Measurements from ENCODE around the gene TLN1.

DNA sequence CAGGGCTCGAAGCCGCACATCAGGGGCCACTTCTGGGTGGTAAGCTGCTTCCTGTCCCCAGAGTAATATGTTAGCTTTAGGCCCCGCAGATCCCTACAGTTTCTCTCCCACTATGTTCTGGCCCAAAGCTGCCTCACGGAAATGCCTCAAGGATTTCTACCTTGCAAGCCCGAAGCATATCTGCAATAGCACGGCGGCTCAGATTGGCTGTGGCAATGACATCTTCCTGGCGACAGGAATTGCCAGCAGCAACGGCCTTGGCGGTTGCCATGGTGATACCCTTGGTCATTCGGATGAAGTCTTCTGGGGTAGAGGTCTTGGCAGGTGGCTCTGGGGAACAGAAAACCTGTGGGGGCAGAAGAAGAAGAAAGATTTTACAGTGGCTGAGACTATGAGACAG, 32.0 kb downstream of the TLN1 start:
- TF ChIP-seq, protein P1, sequence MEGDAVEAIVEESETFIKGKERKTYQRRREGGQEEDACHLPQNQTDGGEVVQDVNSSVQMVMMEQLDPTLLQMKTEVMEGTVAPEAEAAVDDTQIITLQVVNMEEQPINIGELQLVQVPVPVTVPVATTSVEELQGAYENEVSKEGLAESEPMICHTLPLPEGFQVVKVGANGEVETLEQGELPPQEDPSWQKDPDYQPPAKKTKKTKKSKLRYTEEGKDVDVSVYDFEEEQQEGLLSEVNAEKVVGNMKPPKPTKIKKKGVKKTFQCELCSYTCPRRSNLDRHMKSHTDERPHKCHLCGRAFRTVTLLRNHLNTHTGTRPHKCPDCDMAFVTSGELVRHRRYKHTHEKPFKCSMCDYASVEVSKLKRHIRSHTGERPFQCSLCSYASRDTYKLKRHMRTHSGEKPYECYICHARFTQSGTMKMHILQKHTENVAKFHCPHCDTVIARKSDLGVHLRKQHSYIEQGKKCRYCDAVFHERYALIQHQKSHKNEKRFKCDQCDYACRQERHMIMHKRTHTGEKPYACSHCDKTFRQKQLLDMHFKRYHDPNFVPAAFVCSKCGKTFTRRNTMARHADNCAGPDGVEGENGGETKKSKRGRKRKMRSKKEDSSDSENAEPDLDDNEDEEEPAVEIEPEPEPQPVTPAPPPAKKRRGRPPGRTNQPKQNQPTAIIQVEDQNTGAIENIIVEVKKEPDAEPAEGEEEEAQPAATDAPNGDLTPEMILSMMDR (IDR thresholded peaks at IDR 0.05; ENCODE audit: low read length): no peak
- TF ChIP-seq EZH2 (optimal IDR thresholded peaks at IDR 0.05; ENCODE audit: low read depth, low read length) (no peak), EZH2phosphoT487 (IDR thresholded peaks at IDR 0.05; ENCODE audit: low read length) (no peak)

All from MM.1S (cell line).